Activated CD4-positive, alpha-beta memory T cell treated with anti-CD3 and anti-CD28 coated beads, Interleukin-2, amount 10 ng/mL, durations not matched to agents 7 days and 5 days (primary cell): Measurements from ENCODE around the gene PRKAA1. TPM values are rescaled to one million over a fixed set of nuclear protein-coding genes. Genes with fewer than 3 reads are reported as not detected.

Experiments
- CTCF ChIA-PET: fragments of 350-600 bp; sonication (Branson Sonifier 250); formaldehyde crosslinking; loops from one replicate; lab custom pipeline; 2021; ENCODE audit warnings: antibody characterized with exemption, inconsistent platforms; lab: Charles Lee
- POLR2A ChIA-PET: fragments of 350-600 bp; sonication (Branson Sonifier 250); formaldehyde crosslinking; loops from one replicate; lab custom pipeline; 2021; ENCODE audit warnings: antibody characterized with exemption; lab: Charles Lee
- DNase-seq: peaks from one replicate; pipeline ENCODE4 v3.0.0-alpha.2; 2020
- H3K27ac Mint-ChIP-seq: one replicate; pipeline ENCODE4 v1.8.0; 2021; ENCODE audit warnings: mild to moderate bottlenecking, mixed read lengths
- H3K27me3 Mint-ChIP-seq: one replicate; pipeline ENCODE4 v1.8.0; 2021; ENCODE audit warnings: mixed read lengths
- H3K36me3 Mint-ChIP-seq: one replicate; pipeline ENCODE4 v1.8.0; 2021; ENCODE audit warnings: low read depth, mixed read lengths
- H3K4me1 Mint-ChIP-seq: one replicate; pipeline ENCODE4 v1.8.0; 2021; ENCODE audit warnings: mixed read lengths
- H3K4me3 Mint-ChIP-seq: one replicate; pipeline ENCODE4 v1.8.0; 2021; ENCODE audit warnings: mild to moderate bottlenecking, mixed read lengths
- H3K9me3 Mint-ChIP-seq: one replicate; pipeline ENCODE4 v1.8.0; 2021; ENCODE audit warnings: mixed read lengths
- total RNA-seq, 2 experiments: library from RNA; stranded (reverse); gene quantifications; one replicate each; pipeline ENCODE4 v1.2.3, GENCODE V29; 2021

PRKAA1 gene
- 10 to 100 TPM; 76.6 to 77.7 TPM for total RNA-seq

DNA sequence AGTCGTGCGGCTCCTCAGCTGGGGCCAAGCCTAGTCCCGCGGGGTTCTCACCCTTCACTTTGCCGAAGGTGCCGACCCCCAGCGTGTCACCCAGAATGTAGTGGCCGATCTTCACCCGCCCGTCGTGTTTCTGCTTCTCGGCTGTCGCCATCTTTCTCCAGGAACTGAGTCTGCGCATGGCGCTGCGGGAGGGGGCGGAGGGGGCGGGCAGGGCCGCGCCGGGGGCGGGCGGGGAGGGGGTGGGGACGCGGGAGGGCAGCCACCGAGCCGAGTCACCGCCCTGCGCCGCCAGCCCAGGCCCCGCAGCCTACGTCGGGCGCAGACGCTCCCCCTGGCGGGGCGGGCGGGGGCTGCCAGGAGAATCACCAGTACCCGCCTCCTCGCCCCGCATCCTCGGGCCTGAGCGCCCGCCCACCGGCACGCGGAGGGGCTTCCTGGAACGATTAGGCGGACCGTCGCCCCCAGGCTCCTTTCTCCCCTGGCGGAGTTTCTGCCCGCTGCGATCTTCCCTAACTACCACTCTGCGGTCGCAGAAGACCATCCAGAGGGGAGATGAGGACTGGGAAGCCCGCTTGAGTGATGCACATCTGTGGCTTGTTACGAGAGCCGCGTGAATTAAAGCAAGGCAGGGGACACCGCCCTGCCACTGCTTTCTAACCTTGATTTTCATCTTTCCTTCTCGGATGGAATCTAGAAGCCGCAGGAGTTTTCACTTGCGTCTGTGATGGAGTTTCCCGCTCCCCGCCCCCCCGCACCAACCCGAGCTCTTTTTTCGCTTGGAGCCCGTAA lies at the start of gene PRKAA1:
Gene PRKAA1, minus strand, starts transcription at position 363 of the 789 bp plus-strand sequence. Its CDS starts 185 bp downstream, at position 178.
- H3K27me3 Mint-ChIP-seq: peaks cover 7% of the 10 kb centered on the region
- H3K36me3 Mint-ChIP-seq: peaks cover 31% of the 10 kb centered on the region
- H3K4me3 Mint-ChIP-seq: peak within 1 kb of the TSS; percentile 81
- CTCF ChIA-PET: interaction anchor here (0.9 to 1.5 kb wide), 3 partner anchors 37 to 46 kb away, joined by 3 to 5 read pairs (median 4); partner anchors contain the start of gene CARD6
- peaks cover 43% of the 10 kb centered on the region for H3K4me1 Mint-ChIP-seq
- peak within 1 kb of the TSS; percentile 82 for H3K27ac Mint-ChIP-seq
- no peaks in the 10 kb centered on the region for H3K9me3 Mint-ChIP-seq
- POLR2A ChIA-PET: interaction anchor here (0.6 to 2.7 kb wide), 9 partner anchors 10 to 43 kb away, joined by 3 to 14 read pairs (median 5); partner anchors contain the start of genes CARD6, RPL37 and TTC33
- peak; percentile 91 for DNase-seq

DNA sequence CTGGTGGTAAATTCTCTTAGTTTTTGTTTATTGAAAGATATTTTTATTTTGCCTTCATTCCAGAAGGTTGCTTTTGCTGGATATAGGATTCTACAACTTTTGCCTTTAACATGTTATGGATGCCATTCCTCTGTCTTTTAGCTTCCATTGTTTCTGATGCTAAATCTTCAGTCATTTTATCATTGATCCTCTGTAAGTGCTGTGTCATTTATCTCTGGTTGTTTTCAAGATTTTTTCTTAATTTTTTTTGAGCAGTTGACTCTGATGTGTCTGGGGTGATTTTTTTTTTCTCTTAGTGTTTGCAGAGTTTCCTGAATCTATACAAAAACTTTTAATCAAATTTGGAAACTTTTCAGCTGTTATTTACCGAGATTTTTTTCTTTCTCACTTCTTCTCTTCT lies 49.4 kb upstream of the PRKAA1 start:
- H3K4me1 Mint-ChIP-seq: peaks cover 4% of the 10 kb centered on the region
- H3K36me3 Mint-ChIP-seq: peaks cover 15% of the 10 kb centered on the region
- ChIA-PET POLR2A (interaction anchor here (1.5 kb wide), 1 partner anchor 12 kb away, joined by 4 read pairs; the partner anchor contains the start of gene RPL37), CTCF (no interaction called here)
- no peak overlapping the region for H3K27ac Mint-ChIP-seq
- DNase-seq: no peak
- no peak overlapping the region for H3K4me3 Mint-ChIP-seq
- peaks cover 9% of the 10 kb centered on the region for H3K27me3 Mint-ChIP-seq
- H3K9me3 Mint-ChIP-seq: no peaks in the 10 kb centered on the region

DNA sequence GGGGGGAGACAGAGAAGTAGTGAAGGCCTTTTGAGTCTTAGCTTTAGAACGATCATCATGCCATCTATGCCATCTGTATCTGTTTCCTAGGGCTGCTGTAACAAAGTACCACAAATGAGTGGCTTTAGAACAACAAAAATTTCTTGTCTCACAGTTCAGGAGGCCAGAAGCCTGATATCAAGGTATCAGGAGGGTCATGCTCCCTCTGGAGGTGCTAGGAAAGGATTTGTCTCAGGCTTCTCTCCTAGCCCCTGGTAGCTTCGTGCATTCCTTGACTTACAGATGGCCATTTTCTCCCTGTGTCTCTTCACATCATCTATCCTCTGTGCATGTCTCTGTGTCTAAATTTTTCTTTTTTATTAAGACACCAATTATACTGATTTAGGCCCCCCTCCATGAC lies 48.2 kb upstream of the PRKAA1 start:
- Mint-ChIP-seq H3K4me1 (peaks cover 9% of the 10 kb centered on the region), H3K9me3 (no peaks in the 10 kb centered on the region), H3K36me3 (peaks cover 9% of the 10 kb centered on the region), H3K27ac (no peak overlapping the region), H3K4me3 (no peak overlapping the region), H3K27me3 (peaks cover 13% of the 10 kb centered on the region)
- CTCF ChIA-PET: no interaction called here
- POLR2A ChIA-PET: no interaction called here
- DNase-seq: no peak

DNA sequence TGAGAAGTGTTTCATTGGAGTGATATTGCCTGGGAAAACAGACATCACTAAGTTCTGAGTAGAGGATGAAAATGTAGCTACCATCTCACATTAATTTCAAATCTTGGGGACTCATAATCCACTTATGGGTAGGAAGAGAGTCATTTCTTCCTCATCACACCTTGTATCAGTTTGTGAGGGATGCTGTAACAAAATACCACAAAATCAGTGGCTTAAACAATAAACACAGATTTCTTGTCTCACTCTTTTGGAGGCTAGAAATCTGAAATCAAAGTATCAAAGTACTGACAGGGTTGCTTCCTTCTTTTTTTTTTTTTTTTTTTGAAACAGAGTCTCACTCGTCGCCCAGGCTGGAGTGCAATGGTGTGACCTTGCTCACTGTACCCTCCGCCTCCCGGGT lies 46.4 kb upstream of the PRKAA1 start:
- peaks cover 18% of the 10 kb centered on the region for H3K4me1 Mint-ChIP-seq
- no peaks in the 10 kb centered on the region for H3K9me3 Mint-ChIP-seq
- H3K27me3 Mint-ChIP-seq: peaks cover 14% of the 10 kb centered on the region
- peaks cover 6% of the 10 kb centered on the region for H3K36me3 Mint-ChIP-seq
- ChIA-PET POLR2A (interaction anchor here (1.3 kb wide), 1 partner anchor 14 kb away, joined by 4 read pairs; no protein-coding TSS in a partner anchor), CTCF (interaction anchor here (0.6 kb wide), 1 partner anchor 100 kb away, joined by 3 read pairs; no protein-coding TSS in a partner anchor)
- no peak for DNase-seq
- H3K4me3 Mint-ChIP-seq: no peak overlapping the region
- H3K27ac Mint-ChIP-seq: no peak overlapping the region

DNA sequence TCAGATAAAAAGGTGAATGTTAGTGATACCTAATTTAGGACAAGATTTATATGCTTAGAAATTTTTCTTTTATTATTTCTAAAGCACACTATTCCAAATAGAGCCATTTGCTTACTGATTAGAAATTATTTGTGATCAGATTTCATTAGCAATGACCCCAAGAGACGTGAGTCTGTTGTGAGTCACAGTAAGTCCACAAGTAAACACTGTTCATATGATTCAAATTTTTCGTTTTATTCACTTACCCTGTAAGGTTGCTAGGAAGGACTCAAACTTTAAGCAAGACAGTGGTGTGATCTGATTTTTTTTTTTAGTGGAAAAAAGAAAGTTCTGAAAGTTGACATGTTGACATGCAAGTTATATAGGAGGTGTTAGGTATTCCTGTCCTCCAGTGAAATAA lies 44.2 kb upstream of the PRKAA1 start:
- Mint-ChIP-seq H3K9me3 (no peaks in the 10 kb centered on the region), H3K36me3 (peaks cover 6% of the 10 kb centered on the region), H3K4me1 (peaks cover 27% of the 10 kb centered on the region), H3K4me3 (no peak overlapping the region), H3K27me3 (peaks cover 14% of the 10 kb centered on the region), H3K27ac (no peak overlapping the region)
- no peak for DNase-seq
- ChIA-PET POLR2A (interaction anchor here (1.6 kb wide), 1 partner anchor 45 kb away, joined by 7 read pairs; no protein-coding TSS in a partner anchor), CTCF (interaction anchor here (1.3 kb wide), 1 partner anchor 36 kb away, joined by 4 read pairs; no protein-coding TSS in a partner anchor)

DNA sequence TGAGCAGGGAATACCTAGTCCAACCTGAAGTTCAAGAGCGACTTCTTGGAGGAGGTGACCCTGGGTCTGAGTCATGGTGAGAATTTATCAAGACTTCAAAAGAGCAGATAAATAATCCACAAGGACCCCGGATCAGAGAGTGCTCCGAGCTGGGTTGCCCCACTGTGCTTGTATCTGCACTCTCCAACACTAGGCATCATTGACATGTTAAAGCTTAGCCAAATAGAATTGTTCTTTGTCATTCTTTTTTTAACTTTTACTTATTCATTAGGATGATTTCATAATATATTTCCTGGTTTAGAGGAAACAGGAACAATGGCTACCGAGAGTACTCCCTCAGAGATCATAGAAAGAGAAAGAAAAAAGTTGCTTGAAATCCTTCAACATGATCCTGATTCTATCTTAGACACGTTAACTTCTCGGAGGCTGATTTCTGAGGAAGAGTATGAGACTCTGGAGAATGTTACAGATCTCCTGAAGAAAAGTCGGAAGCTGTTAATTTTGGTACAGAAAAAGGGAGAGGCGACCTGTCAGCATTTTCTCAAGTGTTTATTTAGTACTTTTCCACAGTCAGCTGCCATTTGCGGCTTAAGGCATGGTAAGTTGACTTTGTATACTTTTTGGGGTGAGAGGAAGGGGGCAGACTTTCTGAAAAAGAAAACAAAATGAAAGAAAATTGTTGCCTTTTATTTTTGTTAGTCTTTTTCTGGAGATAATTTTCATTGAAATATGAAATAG lies 43.1 kb upstream of the PRKAA1 start, which contains the start of gene CARD6:
Gene CARD6, plus strand, starts transcription at position 300 of the 738 bp plus-strand sequence. Its CDS starts 16 bp downstream, at position 316.
- H3K27me3 Mint-ChIP-seq: peaks cover 14% of the 10 kb centered on the region
- no peak for DNase-seq
- no peaks in the 10 kb centered on the region for H3K9me3 Mint-ChIP-seq
- peak within 1 kb of the TSS; percentile 74 for H3K4me3 Mint-ChIP-seq
- H3K4me1 Mint-ChIP-seq: peaks cover 34% of the 10 kb centered on the region
- ChIA-PET POLR2A (interaction anchor here (1.6 kb wide), 1 partner anchor 44 kb away, joined by 7 read pairs; no protein-coding TSS in a partner anchor), CTCF (interaction anchor here (0.7 to 1.1 kb wide), 6 partner anchors 9 to 87 kb away, joined by 3 to 6 read pairs (median 3); partner anchors contain the start of gene PRKAA1)
- H3K27ac Mint-ChIP-seq: peak within 1 kb of the TSS; percentile 62
- H3K36me3 Mint-ChIP-seq: peaks cover 9% of the 10 kb centered on the region

DNA sequence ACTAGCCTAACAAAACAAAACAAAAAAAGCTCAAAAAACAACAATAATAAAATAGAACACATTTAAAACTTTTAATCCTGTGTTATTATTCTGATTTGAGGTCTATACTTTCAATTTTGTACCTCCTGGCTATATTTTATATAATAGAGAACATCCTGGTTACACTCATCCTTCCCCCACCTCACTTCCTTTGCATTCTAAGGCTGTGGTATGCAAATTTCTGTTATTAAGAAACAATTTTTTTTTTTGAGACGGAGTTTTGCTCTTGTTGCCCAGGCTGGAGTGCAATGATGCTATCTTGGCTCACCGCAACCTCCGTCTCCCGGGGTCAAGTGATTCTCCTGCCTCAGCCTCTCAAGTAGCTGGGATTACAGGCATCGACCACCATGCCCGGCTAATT lies 39.9 kb upstream of the PRKAA1 start:
- DNase-seq: peak; percentile 29
- H3K4me3 Mint-ChIP-seq: no peak overlapping the region
- H3K4me1 Mint-ChIP-seq: peaks cover 54% of the 10 kb centered on the region
- no peaks in the 10 kb centered on the region for H3K9me3 Mint-ChIP-seq
- ChIA-PET POLR2A (interaction anchor here (0.6 kb wide), 1 partner anchor 1880 kb away, joined by 4 read pairs; no protein-coding TSS in a partner anchor), CTCF (no interaction called here)
- H3K27me3 Mint-ChIP-seq: peaks cover 6% of the 10 kb centered on the region
- H3K36me3 Mint-ChIP-seq: peaks cover 26% of the 10 kb centered on the region
- H3K27ac Mint-ChIP-seq: peak overlapping the region; percentile 47

DNA sequence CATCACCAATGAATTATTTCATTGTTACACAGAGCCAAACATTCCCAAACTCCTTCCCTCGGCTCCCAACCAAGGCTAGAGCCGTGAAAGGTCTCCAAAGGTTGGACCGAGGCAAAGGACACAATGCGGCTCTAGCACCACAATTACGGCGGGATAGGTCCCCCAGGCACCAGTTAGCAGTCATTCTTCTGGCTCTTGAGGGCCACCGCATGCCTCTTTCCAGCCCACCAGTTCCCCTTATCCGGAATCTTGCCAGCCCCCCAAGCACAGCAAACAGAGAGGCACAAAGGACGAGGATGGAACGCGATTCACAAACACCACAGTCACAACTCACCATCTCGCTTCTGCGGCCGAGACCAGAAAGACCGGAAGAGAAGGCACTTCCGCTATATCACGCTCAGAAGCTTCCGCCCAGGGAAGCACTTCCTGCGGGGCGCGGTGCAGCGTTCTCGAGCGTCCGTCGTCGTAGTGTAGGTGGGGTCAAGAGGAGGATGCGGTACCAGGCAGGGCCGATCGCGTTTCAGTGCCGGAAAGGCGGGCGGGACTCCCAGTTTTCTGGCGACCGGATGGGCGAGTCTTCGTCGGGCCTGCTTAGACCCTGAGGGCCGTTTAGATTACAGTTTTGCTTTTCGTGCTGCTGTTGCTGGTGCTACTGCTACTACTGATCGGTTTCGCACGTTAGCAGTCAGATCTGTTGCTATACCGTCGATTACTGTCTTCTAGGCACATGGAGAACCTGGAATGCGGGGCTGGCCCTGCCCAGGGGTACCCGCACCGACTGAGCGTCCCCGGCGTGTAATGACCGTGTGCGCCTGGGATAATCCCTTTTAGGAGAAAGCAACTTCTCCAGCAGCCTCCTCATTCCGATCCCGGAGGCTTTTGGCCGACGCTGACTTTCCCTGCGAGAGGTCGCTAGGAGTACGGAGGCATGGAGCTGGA lies 36.9 kb upstream of the PRKAA1 start, which contains the start of gene RPL37:
Gene RPL37, minus strand, starts transcription at position 374 of the 939 bp plus-strand sequence. Its CDS starts 37 bp downstream, at position 337.
- peak; percentile 94 for DNase-seq
- ChIA-PET CTCF (no interaction called here), POLR2A (interaction anchor here (0.6 to 4.5 kb wide), 13 partner anchors 9 to 1035 kb away, joined by 3 to 19 read pairs (median 4); partner anchors contain the start of genes OXCT1, PRKAA1 and TTC33)
- Mint-ChIP-seq H3K27me3 (no peaks in the 10 kb centered on the region), H3K4me1 (peaks cover 67% of the 10 kb centered on the region), H3K4me3 (peak within 1 kb of the TSS; percentile 99), H3K36me3 (peaks cover 54% of the 10 kb centered on the region), H3K9me3 (no peaks in the 10 kb centered on the region), H3K27ac (peak within 1 kb of the TSS; percentile 98)

DNA sequence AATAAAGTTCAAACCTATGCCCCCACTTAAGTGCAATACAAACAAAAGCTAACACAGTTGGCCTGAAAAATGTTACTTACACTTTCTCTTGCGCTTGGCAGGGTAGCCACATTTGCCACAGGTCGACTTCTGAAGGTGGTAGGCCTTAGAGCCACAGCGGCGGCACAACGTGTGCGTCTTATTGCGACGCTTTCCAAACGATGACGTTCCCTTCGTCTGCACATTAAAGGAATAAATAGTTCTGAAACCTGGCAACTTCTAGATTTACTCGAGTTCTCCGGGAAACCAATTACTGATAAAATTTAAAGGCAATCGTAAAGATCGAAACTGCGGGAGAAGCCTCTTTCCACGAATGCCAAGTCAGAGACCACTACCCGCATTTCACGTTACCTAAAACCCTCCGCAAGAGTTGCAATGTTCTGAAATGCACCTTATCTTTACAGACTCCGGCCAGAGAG lies 36.2 kb upstream of the PRKAA1 start:
- H3K4me1 Mint-ChIP-seq: peaks cover 69% of the 10 kb centered on the region
- CTCF ChIA-PET: no interaction called here
- H3K36me3 Mint-ChIP-seq: peaks cover 60% of the 10 kb centered on the region

DNA sequence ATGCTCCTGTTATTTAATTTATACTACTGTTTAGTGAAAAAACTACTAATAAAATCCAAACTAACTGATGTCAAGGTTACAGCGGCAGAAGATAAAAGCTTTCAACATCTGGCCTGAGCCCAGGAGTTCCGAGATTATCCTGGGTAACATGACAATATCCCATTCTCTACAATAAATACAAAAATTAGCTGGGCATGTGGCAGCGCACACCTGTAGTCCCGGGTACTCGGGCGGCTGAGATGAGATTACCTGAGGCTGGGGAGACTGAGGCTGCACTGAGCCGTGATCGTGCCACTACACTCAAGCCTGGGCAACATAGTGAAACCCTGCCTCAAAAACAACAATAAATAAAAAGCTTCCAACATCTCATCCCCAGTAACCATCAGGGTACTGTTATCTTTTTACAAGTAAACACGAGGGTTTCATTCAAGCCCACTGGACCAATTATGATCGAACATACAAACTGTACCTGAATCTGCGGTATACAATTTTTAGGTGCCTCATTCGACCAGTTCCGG lies 35.6 kb upstream of the PRKAA1 start:
- ChIA-PET POLR2A (interaction anchor here (1.0 to 4.5 kb wide), 7 partner anchors 9 to 1037 kb away, joined by 3 to 19 read pairs (median 9); partner anchors contain the start of genes OXCT1, PRKAA1 and TTC33), CTCF (interaction anchor here (1.9 kb wide), 1 partner anchor 78 kb away, joined by 4 read pairs; the partner anchor contains the start of gene TTC33)
- DNase-seq: no peak
- no peaks in the 10 kb centered on the region for H3K27me3 Mint-ChIP-seq
- H3K36me3 Mint-ChIP-seq: peaks cover 67% of the 10 kb centered on the region
- no peaks in the 10 kb centered on the region for H3K9me3 Mint-ChIP-seq
- peaks cover 76% of the 10 kb centered on the region for H3K4me1 Mint-ChIP-seq
- H3K27ac Mint-ChIP-seq: peak overlapping the region; percentile 98
- peak overlapping the region; percentile 99 for H3K4me3 Mint-ChIP-seq

More for the DNA sequence above, 36.2 kb upstream of the PRKAA1 start:
- H3K9me3 Mint-ChIP-seq: no peaks in the 10 kb centered on the region
- POLR2A ChIA-PET: interaction anchor here (0.6 to 4.5 kb wide), 12 partner anchors 9 to 1036 kb away, joined by 3 to 19 read pairs (median 4); partner anchors contain the start of genes OXCT1, PRKAA1 and TTC33
- no peaks in the 10 kb centered on the region for H3K27me3 Mint-ChIP-seq
- H3K27ac Mint-ChIP-seq: peak overlapping the region; percentile 98
- H3K4me3 Mint-ChIP-seq: peak overlapping the region; percentile 99
- DNase-seq: peak; percentile 64

DNA sequence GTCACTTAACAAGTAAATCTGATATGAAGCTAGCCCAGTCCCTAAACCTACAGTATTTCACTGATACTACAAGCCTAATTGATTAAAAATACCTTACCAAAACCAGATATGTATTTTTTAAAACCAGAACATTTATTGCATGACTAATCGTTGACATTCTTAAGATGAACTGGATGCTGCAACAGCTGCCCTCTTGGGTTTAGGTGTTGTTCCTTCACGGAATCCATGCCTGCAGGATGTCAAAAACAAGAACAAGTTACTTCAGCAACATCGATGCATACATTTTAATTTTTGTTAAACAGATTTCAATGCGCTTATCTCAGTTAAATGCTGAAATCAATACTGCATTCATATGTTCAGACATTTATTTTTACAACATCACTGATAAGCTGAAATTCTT lies 34.2 kb upstream of the PRKAA1 start:
- H3K4me1 Mint-ChIP-seq: peaks cover 69% of the 10 kb centered on the region
- peak overlapping the region; percentile 98 for H3K27ac Mint-ChIP-seq
- POLR2A ChIA-PET: interaction anchor here (0.5 to 4.5 kb wide), 6 partner anchors 9 to 177 kb away, joined by 3 to 19 read pairs (median 12); partner anchors contain the start of gene PRKAA1
- DNase-seq: no peak
- peak overlapping the region; percentile 99 for H3K4me3 Mint-ChIP-seq
- H3K27me3 Mint-ChIP-seq: no peaks in the 10 kb centered on the region
- CTCF ChIA-PET: interaction anchor here (0.5 to 1.9 kb wide), 5 partner anchors 9 to 76 kb away, joined by 3 to 5 read pairs (median 4); partner anchors contain the start of genes CARD6 and TTC33
- no peaks in the 10 kb centered on the region for H3K9me3 Mint-ChIP-seq
- H3K36me3 Mint-ChIP-seq: peaks cover 81% of the 10 kb centered on the region
